GM20000 (cell line): ENCODE data around the gene MTCH2.
"Not testable (repeated sequence)": the region's sequence is repeated elsewhere in the genome, so short reads cannot be mapped to it uniquely, and the experiment has no call there.

Source experiments
- DNase-seq: peaks from one replicate; pipeline ENCODE4 v3.0.0; 2012; ENCODE audit warnings: low spot score
- TF ChIP-seq, protein P1 (sequence below): IDR thresholded peaks from 2 replicates; pipeline ENCODE4 v1.5.1; 2012; ENCODE audit warnings: mild to moderate bottlenecking, control low read depth; ENCODE audit errors: extremely low read depth, missing control alignments

Gene MTCH2

DNA sequence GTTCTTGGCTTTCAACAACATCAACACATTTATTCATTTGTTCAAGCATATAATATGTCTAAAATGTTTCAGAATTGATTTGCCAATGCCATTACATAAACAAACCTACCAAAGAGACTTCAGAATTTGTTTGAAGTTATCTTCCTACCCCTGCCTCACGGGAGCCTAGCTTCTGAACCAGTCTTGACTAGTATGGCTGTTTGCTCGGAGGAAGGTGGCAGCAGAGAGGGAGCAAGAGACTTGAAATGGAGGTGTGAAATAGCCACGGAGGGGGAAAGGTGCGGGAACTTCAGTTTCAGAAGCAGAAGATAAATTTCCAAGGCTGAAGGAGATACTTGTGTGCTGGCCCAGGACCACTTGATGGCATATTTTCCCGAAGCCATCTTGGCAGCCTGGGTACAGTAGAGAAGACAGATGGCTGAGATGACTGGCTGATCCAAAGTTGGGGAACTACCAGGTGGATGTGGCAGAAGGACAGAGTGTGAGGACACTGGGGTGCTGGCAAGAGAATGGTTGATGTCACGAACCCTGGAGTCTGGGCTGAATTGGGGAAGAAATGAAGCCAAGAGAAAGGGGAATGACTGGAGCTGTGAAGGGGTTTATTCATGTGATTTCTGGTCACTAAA lies 14.0 kb upstream of the MTCH2 start:
- no peak for DNase-seq
- TF ChIP-seq, protein P1, sequence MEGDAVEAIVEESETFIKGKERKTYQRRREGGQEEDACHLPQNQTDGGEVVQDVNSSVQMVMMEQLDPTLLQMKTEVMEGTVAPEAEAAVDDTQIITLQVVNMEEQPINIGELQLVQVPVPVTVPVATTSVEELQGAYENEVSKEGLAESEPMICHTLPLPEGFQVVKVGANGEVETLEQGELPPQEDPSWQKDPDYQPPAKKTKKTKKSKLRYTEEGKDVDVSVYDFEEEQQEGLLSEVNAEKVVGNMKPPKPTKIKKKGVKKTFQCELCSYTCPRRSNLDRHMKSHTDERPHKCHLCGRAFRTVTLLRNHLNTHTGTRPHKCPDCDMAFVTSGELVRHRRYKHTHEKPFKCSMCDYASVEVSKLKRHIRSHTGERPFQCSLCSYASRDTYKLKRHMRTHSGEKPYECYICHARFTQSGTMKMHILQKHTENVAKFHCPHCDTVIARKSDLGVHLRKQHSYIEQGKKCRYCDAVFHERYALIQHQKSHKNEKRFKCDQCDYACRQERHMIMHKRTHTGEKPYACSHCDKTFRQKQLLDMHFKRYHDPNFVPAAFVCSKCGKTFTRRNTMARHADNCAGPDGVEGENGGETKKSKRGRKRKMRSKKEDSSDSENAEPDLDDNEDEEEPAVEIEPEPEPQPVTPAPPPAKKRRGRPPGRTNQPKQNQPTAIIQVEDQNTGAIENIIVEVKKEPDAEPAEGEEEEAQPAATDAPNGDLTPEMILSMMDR: no peak

DNA sequence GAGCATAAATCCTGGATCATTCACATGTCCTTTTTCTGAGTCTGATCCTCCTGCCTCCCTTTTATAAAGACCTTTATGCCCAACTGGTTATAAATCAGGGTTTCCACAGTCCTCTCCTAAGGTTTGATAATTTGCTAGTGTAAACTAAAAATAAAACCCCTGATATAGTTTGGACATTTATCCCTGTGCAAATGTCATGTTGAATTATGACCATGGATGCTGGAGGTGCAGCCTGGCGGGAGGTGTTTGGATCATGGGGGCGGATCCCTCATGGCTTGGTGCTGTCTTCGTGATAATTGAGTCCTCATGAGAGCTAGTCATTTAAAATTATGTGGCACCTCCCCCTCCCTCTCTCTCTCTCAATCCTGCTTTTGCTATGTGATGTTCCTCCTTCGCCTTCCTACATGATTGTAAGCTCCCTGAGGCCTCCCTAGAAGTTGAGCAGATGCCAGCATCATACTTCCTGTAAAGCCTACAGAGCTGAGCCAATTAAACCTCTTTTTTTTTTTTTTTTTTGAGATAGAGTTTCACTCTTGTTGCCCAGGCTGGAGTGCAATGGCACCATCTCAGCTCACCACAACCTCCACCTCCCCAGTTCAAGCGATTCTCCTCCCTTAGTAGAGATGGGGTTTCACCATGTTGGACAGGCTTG lies 9.6 kb upstream of the MTCH2 start:
- TF ChIP-seq, protein P1: no peak
- no peak for DNase-seq

DNA sequence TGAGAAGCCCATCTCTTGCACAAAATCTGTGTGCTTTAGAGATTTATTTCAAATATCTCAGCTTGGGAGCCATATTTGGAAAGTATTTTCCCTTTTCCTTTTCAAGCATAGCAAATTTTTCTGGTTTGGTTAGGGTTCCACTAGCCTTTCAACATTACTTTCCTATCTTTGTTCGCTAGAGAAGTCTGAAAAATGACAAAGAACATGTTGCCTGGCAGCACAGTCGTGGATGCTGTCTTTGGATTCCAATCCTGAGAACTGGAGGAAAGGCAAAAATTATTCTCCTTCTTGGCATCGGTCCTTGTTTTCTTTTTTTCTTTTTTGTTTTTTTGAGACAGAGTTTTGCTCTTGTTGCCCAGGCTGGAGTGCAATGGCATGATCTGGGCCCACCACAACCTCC lies 6.9 kb upstream of the MTCH2 start:
- DNase-seq: no peak
- TF ChIP-seq, protein P1: no peak

DNA sequence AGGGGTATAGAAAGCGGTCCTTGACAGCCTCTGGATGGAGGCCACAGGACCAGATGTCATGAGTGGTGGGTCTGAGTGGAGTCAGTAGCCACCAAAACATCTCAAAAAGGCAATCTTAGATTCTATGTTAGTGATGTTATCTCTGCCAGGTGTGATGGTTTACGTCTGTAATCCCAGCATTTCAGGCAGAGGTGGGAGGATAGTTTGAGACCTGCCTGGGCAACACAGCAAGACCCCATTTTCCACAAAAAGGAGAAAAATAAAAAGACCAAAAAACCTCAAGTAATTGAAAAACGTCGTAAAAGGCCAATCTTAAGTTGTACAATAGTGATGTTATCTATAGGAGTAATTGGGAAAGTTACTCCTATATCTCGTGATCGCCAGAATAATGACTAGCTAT lies 3.7 kb upstream of the MTCH2 start:
- TF ChIP-seq, protein P1: no peak
- DNase-seq: no peak

DNA sequence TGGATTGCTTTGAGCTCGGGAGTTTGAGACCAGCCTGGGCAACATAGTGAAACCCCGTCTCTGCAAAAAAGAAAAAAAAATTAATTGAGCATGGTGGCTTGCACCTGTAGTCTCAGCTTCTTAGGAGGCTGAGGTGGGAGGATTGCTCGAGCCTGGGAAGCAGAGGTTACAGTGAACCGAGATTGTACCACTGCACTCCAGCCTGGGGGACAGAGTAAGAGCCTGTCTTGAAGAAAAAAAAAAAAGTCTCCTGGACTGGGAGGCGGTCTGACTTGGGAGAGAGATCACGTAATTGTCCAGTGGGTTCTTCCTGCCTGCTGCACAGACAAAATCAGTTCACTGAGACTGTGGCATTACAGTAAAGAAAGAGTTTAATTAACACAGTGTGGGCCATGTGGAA lies 3.1 kb upstream of the MTCH2 start:
- TF ChIP-seq, protein P1: no peak
- DNase-seq: no peak

DNA sequence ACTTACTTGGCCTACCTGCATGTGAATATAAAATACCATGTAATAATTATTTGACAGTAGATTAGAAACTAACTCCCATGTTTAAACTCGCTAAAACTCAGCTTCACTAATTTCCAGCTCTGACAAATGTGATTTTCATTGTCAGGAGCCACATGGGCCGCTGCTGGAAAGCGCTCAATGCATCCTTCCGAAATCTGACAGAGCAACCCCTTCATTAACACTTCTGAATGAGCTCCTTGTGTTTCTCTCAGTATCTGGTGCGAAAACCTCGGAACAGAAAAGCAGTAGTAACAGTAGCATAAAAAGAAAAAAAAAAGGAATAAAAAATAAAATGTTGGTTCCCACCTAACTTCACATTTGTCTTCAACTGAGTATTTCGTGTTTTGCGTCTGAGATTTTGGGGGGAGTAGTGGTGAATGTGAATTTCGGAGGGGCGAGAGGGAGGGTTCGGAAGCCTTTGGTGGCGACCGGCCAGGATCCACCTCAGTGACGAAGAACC lies 710 bp downstream of the MTCH2 start:
- TF ChIP-seq, protein P1: no peak
- no peak for DNase-seq

DNA sequence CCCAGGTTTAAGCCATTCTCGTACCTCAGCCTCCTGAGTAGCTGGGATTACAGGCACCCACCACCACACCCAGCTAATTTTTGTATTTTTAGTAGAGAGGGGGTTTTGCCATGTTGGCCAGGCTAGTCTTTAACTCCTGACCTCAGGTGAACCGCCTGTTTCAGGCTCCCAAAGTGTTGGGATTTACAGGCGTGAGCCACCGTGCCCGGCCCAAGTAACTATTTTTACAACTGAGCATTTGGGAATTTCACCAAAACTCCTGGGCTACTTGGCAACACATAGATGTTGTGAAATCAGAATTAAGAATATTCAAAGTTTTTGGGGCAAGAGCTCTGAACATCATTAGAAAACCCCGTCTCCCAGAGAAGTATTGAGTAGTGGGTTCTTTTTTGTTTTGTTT lies 1.9 kb downstream of the MTCH2 start:
- DNase-seq: not testable (repeated sequence)

DNA sequence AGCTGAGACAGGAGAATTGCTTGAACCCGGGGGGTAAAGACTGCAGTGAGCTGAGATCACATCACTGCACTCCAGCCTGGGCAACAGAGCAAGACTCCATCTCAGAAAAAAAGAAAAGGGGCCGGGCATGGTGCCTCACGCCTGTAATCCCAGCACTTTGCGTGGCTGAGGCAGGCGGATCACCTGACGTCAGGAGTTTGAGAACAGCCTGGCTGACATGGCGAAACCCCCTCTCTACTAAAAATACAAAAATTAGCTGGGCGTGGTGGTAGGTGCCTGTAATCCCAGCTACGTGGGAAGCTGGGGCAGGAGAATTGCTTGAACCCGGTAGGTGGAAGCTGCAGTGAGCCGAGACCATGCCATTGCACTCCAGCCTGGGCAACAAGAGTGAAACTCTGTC lies 6.0 kb downstream of the MTCH2 start:
- not testable (repeated sequence) for DNase-seq
